Measurements from ENCODE around the gene ZNF682. TPM values are rescaled to one million over a fixed set of nuclear protein-coding genes. Genes with fewer than 3 reads are reported as not detected.

Gene ZNF682
- total RNA-seq, 1 experiment from 2014 or later: 23.0 TPM

- no peak for TF ChIP-seq CTCF (conservative IDR thresholded peaks at IDR 0.05)
- H4K20me1 ChIP-seq (ENCODE audit: control insufficient read depth, insufficient read depth, insufficient read length): no peaks in the 10 kb centered on the region
- Mint-ChIP-seq H3K36me3 (ENCODE audit: insufficient read depth in 1 of 3, low read depth in 3 of 3) (no peaks in the 10 kb centered on the region; a peak in 1 of 7 replicates), H3K4me3 (no peak overlapping the region), H3K9me3 (peaks cover 0 to 4% of the 10 kb centered on the region in 2 experiments; a peak in 4 of 5 replicates), H3K27ac (no peak overlapping the region), H3K4me1 (peaks cover 9 to 10% of the 10 kb centered on the region in 2 experiments), H3K27me3 (ENCODE audit: low read depth) (peaks cover 3% of the 10 kb centered on the region)
- no peak overlapping the region for H3K9ac ChIP-seq (ENCODE audit: extremely low read depth, insufficient read length, low read length)
- no peak overlapping the region for H3K18ac ChIP-seq (ENCODE audit: insufficient read length, low read depth, low read length)
- H3K23ac ChIP-seq (ENCODE audit: insufficient read length, low read depth, low read length): no peak overlapping the region
- no peaks in the 10 kb centered on the region for H3K23me2 ChIP-seq (ENCODE audit: insufficient read length, low read depth, low read length, poor library complexity, severe bottlenecking)
- no CpG with 5 or more reads among the region's 9 CpGs for WGBS (ENCODE audit: extremely low coverage, insufficient read length, low lambda C conversion rate)
- H2BK15ac ChIP-seq (ENCODE audit: low read depth, low read length): no peak overlapping the region
- DNase-seq: no peak
- no peaks in the 10 kb centered on the region for H3K79me2 ChIP-seq (ENCODE audit: insufficient read depth, low read length)
- H2AK5ac ChIP-seq (ENCODE audit: insufficient read length, low read length): no peak overlapping the region
- H2BK120ac ChIP-seq (ENCODE audit: low read depth, low read length, poor library complexity, severe bottlenecking): no peak overlapping the region
- no peak overlapping the region for H3K56ac ChIP-seq (ENCODE audit: insufficient read length, low read depth, low read length)
- no peak overlapping the region for H4K91ac ChIP-seq (ENCODE audit: insufficient read length, low read depth, low read length)
- H3K27me3 ChIP-seq (ENCODE audit: insufficient read depth, low read length): no peaks in the 10 kb centered on the region
- H2BK12ac ChIP-seq (ENCODE audit: insufficient read length, low read depth, low read length): no peak overlapping the region
- H3K4ac ChIP-seq (ENCODE audit: low read depth, low read length): no peak overlapping the region
- no peaks in the 10 kb centered on the region for H3K4me1 ChIP-seq (ENCODE audit: insufficient read depth, low read length)
- H3K14ac ChIP-seq (ENCODE audit: insufficient read depth, low read length): no peak overlapping the region
- no peak overlapping the region for H3T11ph ChIP-seq (ENCODE audit: low read length)
- H2AFZ ChIP-seq (ENCODE audit: low read length): no peak overlapping the region
- no peak overlapping the region for H2BK20ac ChIP-seq (ENCODE audit: low read depth, low read length, poor library complexity, severe bottlenecking)
- no peaks in the 10 kb centered on the region for H3K9me3 ChIP-seq (ENCODE audit: control insufficient read depth, low read depth, low read length)
- no peak overlapping the region for H3K4me2 ChIP-seq (ENCODE audit: insufficient read depth, insufficient read length, low read length)
- H4K8ac ChIP-seq (replicated peaks; ENCODE audit: insufficient read length, low read depth, low read length): no peak overlapping the region
- no peak overlapping the region for H3K27ac ChIP-seq (ENCODE audit: insufficient read length, low read depth, low read length)
- H2BK5ac ChIP-seq (ENCODE audit: insufficient read length, low read length): no peak overlapping the region
- no peaks in the 10 kb centered on the region for H3K79me1 ChIP-seq (ENCODE audit: insufficient read depth, low read depth, low read length, poor library complexity, severe bottlenecking)
- no peak overlapping the region for H4K5ac ChIP-seq (ENCODE audit: insufficient read length, low read depth, low read length)
Measured at GRCh38 chr19:19955208-19955607, 84.1 kb downstream of the ZNF682 start.

Other genes starting within 250 kb of the ZNF682 start
- 2.0 and 3.0 TPM in 2 replicates for gene ZNF506, start 217.8 kb downstream of the ZNF682 start, total RNA-seq (2021)
- gene ZNF253, start 173.6 kb downstream of the ZNF682 start, total RNA-seq (2021): 47.7 and 51.0 TPM in 2 replicates
- 54.0 and 58.1 TPM in 2 replicates for gene ZNF93, start 138.6 kb downstream of the ZNF682 start, total RNA-seq (2021)
- 80.1 and 88.7 TPM in 2 replicates for gene ZNF90, start 38.5 kb upstream of the ZNF682 start, total RNA-seq (2021)
- gene ZNF486, start 127.7 kb upstream of the ZNF682 start, total RNA-seq (2021): 21.1 and 21.5 TPM in 2 replicates

Measured in H9 (cell line).